ENCODE data around the gene FAM200C.

Gene FAM200C

GRCh38 chr5:160419458-160420330 lies 19.8 kb upstream of the FAM200C start:
- DNase-seq, result no peak

GRCh38 chr5:160418561-160419457 lies 19.0 kb upstream of the FAM200C start, which contains the start of gene SLU7:
Gene SLU7, minus strand, starts transcription at chr5:160419081. Its CDS starts 3,787 bp downstream, at chr5:160415294.
- peak; percentile 89 for DNase-seq

- no peak for DNase-seq
Observed at GRCh38 chr5:160398806-160399205, 1.0 kb downstream of the FAM200C start.

- no peak for DNase-seq
Observed at GRCh38 chr5:160397492-160397891, 2.4 kb downstream of the FAM200C start.

GRCh38 chr5:160395111-160395510 lies 4.7 kb downstream of the FAM200C start:
- DNase-seq, result no peak

GRCh38 chr5:160390787-160391696 lies 8.8 kb downstream of the FAM200C start:
- no peak for DNase-seq

- DNase-seq, result no peak
Observed at GRCh38 chr5:160387445-160387844, 12.4 kb downstream of the FAM200C start.

- no peak for DNase-seq
Observed at GRCh38 chr5:160385496-160385895, 14.4 kb downstream of the FAM200C start.

- no peak for DNase-seq
Observed at GRCh38 chr5:160384681-160385080, 15.2 kb downstream of the FAM200C start.

GRCh38 chr5:160382346-160382745 lies 17.5 kb downstream of the FAM200C start:
- no peak for DNase-seq

- DNase-seq, result no peak
Observed at GRCh38 chr5:160380041-160380440, 19.8 kb downstream of the FAM200C start.

GRCh38 chr5:160379511-160379910 lies 20.3 kb downstream of the FAM200C start:
- no peak for DNase-seq

GRCh38 chr5:160378330-160378729 lies 21.5 kb downstream of the FAM200C start:
- no peak for DNase-seq

- no peak for DNase-seq
Observed at GRCh38 chr5:160377651-160378050, 22.2 kb downstream of the FAM200C start.

- DNase-seq, result no peak
Observed at GRCh38 chr5:160376416-160376815, 23.4 kb downstream of the FAM200C start.

- no peak for DNase-seq
Observed at GRCh38 chr5:160375701-160376100, 24.2 kb downstream of the FAM200C start.

GRCh38 chr5:160375166-160375565 lies 24.7 kb downstream of the FAM200C start:
- no peak for DNase-seq

- DNase-seq, result no peak
Observed at GRCh38 chr5:160371294-160371693, 28.6 kb downstream of the FAM200C start.

GRCh38 chr5:160370713-160371034 lies 29.2 kb downstream of the FAM200C start:
- no peak for DNase-seq

- DNase-seq, result no peak
Observed at GRCh38 chr5:160369990-160370712, 29.7 kb downstream of the FAM200C start, which contains the start of gene C1QTNF2. Gene C1QTNF2, minus strand, starts transcription at chr5:160370626. Its CDS starts 15,615 bp downstream, at chr5:160355011.

- no peak for DNase-seq
Observed at GRCh38 chr5:160367885-160368284, 32.0 kb downstream of the FAM200C start.

- no peak for DNase-seq
Observed at GRCh38 chr5:160367261-160367660, 32.6 kb downstream of the FAM200C start.
